Breast epithelium (tissue), 4 donors: Measurements from ENCODE around the gene TMEM107. TPM values are rescaled to one million over a fixed set of nuclear protein-coding genes. Genes with fewer than 3 reads are reported as not detected.
"Not testable (repeated sequence)": the region's sequence is repeated elsewhere in the genome, so short reads cannot be mapped to it uniquely, and the experiment has no call there.

Experiments used
- DNase-seq, 2 donors: peaks; one replicate each; pipeline ENCODE4 v3.0.0-alpha.2; 2019; ENCODE audit warnings: low spot score in 2 of 2
- H3K27ac ChIP-seq, 2 donors: fragments of 200-600 bp; sonication (generic) in 1 of 2; one replicate each; pipeline ENCODE4 v1.5.1; 2016 to 2019; ENCODE audit warnings: mild to moderate bottlenecking in 1 of 2
- H3K27me3 ChIP-seq, 2 donors: fragments of 200-600 bp; sonication (generic) in 1 of 2; one replicate each; pipeline versions ENCODE4 v1.5.1 to v1.6.0; 2017 to 2019; ENCODE audit warnings: control low read depth in 1 of 2, mild to moderate bottlenecking in 1 of 2
- H3K36me3 ChIP-seq: fragments of 200-600 bp; one replicate; pipeline ENCODE4 v1.5.1; 2019
- H3K4me1 ChIP-seq, 2 donors: fragments of 200-600 bp; sonication (generic); one replicate each; pipeline ENCODE4 v1.5.1; 2016 to 2019; ENCODE audit warnings: control low read depth in 1 of 2
- H3K4me3 ChIP-seq, 3 donors: fragments of 200-600 bp; sonication (generic); 1 replicate in 2 of 3; 2 replicates in 1 of 3; pipeline ENCODE4 v1.5.1; 2016 to 2019; ENCODE audit warnings: mild to moderate bottlenecking in 3 of 3, moderate library complexity in 2 of 3
- H3K9me3 ChIP-seq, 2 donors: fragments of 200-600 bp; sonication (generic) in 1 of 2; one replicate each; pipeline ENCODE4 v1.5.1; 2016 to 2019; ENCODE audit warnings: control low read depth in 1 of 2
- POLR2A ChIP-seq: fragments of 450-650 bp; IDR thresholded peaks from one replicate; pipeline ENCODE4 v1.6.1; 2016; ENCODE audit warnings: antibody characterized with exemption, mild to moderate bottlenecking, moderate library complexity
- POLR2AphosphoS5 ChIP-seq, 3 donors: sonication (generic); formaldehyde crosslinking; IDR thresholded peaks; one replicate each; pipeline ENCODE4 v1.6.1; 2017; ENCODE audit warnings: antibody characterized with exemption in 3 of 3
- intact Hi-C: fragments of 100-400 bp; cut with DNase I; formaldehyde crosslinking; loops from one replicate; pipeline ENCODE4 v1.15.1; 2023; ENCODE audit warnings: low total_unique reads
- total RNA-seq, 3 donors: library from RNA; depleted of rRNA; stranded (reverse); fragments of >200 nt; gene quantifications; one replicate each; pipeline ENCODE4 v1.1.0, GENCODE V29; 2016
- TF ChIP-seq, protein P1 (sequence below), 3 donors: fragments of 450-650 bp; IDR thresholded peaks; one replicate each; pipeline ENCODE4 v1.5.1; 2016 to 2017; ENCODE audit warnings: antibody characterized with exemption in 3 of 3, mild to moderate bottlenecking in 3 of 3, moderate library complexity in 3 of 3

The TMEM107 gene
- total RNA-seq, 3 donors from 2014 or later = 15.7 to 83.1 (median 41.0) TPM

DNA sequence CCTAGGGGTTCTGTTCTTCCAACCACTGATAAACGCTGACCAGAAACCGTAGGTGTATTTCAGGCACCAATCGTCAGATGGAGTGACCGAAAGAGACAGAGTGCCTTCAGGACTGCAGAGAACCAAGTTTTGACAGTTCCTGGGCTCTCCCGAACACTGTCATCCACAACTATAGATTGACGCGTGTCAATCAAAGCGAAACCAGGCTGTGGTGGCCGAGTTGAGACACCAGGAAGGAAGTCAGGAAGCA lies 46.1 kb upstream of the TMEM107 start:
- Histone ChIP-seq H3K27ac (peak overlapping the region; percentile 98), H3K4me3 (peak overlapping the region; percentile 68 to 91 (median 76)), H3K9me3 (no peaks in the 10 kb centered on the region), H3K4me1 (no peaks in the 10 kb centered on the region), H3K36me3 (no peaks in the 10 kb centered on the region), H3K27me3 (no peaks in the 10 kb centered on the region)
- no peak for DNase-seq
- TF ChIP-seq POLR2A (no peak), POLR2AphosphoS5 (IDR thresholded peaks at IDR 0.05) (no peak)
- TF ChIP-seq, protein P1, sequence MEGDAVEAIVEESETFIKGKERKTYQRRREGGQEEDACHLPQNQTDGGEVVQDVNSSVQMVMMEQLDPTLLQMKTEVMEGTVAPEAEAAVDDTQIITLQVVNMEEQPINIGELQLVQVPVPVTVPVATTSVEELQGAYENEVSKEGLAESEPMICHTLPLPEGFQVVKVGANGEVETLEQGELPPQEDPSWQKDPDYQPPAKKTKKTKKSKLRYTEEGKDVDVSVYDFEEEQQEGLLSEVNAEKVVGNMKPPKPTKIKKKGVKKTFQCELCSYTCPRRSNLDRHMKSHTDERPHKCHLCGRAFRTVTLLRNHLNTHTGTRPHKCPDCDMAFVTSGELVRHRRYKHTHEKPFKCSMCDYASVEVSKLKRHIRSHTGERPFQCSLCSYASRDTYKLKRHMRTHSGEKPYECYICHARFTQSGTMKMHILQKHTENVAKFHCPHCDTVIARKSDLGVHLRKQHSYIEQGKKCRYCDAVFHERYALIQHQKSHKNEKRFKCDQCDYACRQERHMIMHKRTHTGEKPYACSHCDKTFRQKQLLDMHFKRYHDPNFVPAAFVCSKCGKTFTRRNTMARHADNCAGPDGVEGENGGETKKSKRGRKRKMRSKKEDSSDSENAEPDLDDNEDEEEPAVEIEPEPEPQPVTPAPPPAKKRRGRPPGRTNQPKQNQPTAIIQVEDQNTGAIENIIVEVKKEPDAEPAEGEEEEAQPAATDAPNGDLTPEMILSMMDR (IDR thresholded peaks at IDR 0.05) = no peak
- intact Hi-C loops = loop anchor here (5.0 kb wide), 1 partner anchor 35 kb away; no protein-coding TSS in a partner anchor

DNA sequence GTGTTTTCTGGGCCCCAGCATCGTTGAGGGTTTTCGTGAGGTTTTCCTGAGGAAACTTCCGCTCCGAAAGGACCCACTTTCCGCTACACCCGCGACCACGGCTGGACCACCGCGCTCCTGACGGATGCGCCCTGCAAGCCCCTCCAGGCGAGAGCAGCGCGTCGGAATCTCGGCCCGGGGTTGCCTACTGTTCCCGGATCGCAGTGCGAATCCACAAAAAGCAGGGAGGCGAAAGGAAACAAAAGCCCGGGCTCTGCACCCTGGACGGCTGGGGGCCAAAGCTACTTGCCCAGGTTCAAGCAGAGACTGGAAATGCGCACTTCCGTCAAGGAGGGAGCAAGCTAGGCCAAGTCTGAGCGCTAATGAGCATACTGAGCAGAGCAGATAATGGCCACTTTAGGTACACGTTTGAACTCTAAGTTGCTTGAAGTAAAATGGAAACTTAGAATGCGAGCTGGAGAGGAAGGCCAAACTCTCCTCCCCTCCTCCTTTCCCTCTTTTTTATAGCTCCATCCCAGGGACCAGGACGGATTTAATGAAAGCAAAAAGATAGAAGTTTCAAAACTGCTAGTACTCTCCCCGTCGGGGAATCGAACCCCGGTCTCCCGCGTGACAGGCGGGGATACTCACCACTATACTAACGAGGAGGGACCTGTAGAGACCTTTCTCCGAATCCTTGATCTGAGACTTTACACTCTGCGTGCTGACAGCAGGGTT lies 45.6 kb upstream of the TMEM107 start:
- intact Hi-C loops = loop anchor here (5.0 kb wide), 1 partner anchor 35 kb away; no protein-coding TSS in a partner anchor
- H3K27me3 ChIP-seq = no peaks in the 10 kb centered on the region
- peak overlapping the region; percentile 98 for H3K27ac ChIP-seq
- TF ChIP-seq POLR2AphosphoS5 (IDR thresholded peaks at IDR 0.05) (peak; percentile 25 to 79 (median 74)), POLR2A (no peak)
- TF ChIP-seq, protein P1 (IDR thresholded peaks at IDR 0.05) = peak in 1 of 3 donors; percentile 5
- H3K9me3 ChIP-seq = no peaks in the 10 kb centered on the region
- DNase-seq = peak; percentile 91 to 92
- no peaks in the 10 kb centered on the region for H3K36me3 ChIP-seq
- H3K4me3 ChIP-seq = peak overlapping the region; percentile 68 to 91 (median 76)
- H3K4me1 ChIP-seq = no peaks in the 10 kb centered on the region

DNA sequence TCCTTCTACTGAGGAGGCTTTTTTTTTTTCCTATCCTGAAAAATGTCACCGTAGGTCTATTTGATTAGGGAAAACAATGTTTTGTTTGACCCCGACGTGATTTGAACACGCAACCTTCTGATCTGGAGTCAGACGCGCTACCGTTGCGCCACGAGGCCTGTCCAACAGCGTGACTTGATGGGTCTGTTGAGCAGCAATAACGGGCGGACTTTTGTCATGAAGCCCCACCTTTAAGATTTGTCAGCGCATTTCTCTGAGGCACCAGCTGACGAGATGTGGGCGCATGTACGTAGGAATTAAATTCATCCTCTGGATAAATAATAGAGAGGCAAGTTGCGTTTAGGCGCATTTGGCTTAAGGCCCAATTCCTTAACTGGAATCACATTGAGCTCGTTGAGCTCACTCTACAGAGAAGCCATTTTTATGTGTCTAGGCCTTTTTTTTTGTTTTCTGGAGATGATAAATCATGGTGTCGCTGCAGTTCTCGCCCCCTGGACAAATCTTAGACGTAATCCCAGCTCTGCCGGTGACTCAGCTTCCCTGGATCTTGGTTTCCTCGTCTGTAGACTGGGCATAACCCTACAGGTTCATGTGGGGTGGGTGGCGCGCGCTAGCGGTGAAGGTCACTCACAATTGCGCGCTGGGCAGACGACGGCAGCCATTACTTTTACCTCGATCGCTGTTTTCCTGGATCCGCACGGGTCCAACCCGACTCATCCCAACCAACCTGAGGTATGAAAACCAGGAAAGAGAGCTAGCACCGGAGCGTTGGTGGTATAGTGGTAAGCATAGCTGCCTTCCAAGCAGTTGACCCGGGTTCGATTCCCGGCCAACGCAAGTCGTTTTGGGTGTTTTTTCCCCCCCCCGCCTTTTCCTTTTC lies 44.8 kb upstream of the TMEM107 start:
- Histone ChIP-seq H3K36me3 (no peaks in the 10 kb centered on the region), H3K4me3 (peak overlapping the region; percentile 68 to 91 (median 76)), H3K27ac (peak overlapping the region; percentile 98), H3K9me3 (no peaks in the 10 kb centered on the region), H3K27me3 (no peaks in the 10 kb centered on the region), H3K4me1 (no peaks in the 10 kb centered on the region)
- DNase-seq = peak; percentile 94 to 96
- TF ChIP-seq, protein P1 (IDR thresholded peaks at IDR 0.05) = peak in 1 of 3 donors; percentile 9
- TF ChIP-seq POLR2A (no peak), POLR2AphosphoS5 (IDR thresholded peaks at IDR 0.05) (peak; percentile 64 to 94 (median 76))
- intact Hi-C loops = loop anchor here (5.0 kb wide), 1 partner anchor 34 kb away; no protein-coding TSS in a partner anchor

DNA sequence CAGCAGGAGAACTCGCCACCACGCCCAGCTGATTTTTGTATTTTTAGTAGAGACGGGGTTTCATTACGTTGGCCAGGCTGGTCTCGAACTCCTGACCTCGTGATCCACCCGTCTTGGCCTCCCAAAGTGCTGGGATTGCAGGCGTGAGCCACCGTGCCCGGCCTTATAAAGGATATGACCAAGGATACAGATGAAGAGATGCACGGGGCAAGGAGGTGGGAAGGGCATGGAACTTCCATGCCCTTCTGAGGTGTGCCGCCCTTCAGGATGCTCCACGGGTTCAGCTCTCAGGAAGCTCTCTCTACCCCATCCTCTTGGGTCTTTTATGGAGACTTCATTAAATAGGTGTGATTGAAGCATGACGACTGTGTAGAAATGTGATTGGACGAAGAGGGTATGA lies 37.8 kb upstream of the TMEM107 start:
- intact Hi-C loops = loop anchor here (10.0 kb wide), 1 partner anchor 79 kb away; no protein-coding TSS in a partner anchor
- H3K27me3 ChIP-seq, H3K27ac ChIP-seq, DNase-seq, H3K4me3 ChIP-seq, H3K4me1 ChIP-seq, H3K36me3 ChIP-seq, H3K9me3 ChIP-seq: not testable (repeated sequence)

DNA sequence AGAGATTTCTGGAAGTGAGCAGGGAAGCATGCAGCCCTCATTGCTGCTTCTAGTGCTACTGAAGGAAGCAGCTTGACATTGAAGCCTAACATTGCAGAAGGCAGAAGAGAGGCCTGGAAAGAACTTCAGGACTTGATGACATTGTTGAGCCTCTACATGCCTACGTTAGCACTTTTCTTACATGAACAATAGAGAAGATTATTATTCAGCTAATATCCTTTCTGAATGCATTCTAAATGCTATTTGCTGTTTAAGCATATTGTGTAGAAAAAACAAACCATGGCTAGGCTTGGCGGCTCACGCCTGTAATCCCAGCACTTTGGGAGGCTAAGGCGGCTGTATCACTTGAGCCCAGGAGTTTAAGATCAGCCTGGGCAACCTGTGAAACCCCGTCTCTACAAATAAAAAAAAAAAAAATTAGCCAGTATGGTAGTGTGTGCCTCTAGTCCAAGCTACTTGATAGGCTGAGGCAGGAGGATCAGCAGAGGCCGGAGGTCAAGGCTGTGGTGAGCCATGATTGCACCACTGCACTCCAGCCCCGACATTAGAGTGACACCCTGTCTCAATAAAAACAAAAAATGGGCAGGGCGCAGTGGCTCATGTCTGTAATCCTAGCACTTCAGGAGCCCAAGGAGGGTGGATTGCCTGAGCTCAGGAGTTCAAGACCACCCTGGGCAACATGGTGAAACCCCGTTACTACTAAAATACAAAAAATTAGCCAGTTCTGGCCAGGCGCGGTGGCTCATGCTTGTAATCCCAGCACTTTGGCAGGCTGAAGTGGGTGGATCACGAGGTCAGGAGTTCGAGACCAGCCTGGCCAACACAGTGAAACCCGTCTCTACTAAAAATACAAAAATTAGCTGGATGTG lies 36.4 kb upstream of the TMEM107 start:
- DNase-seq = no peak
- TF ChIP-seq, protein P1 (IDR thresholded peaks at IDR 0.05) = no peak
- no peak for TF ChIP-seq POLR2AphosphoS5 (IDR thresholded peaks at IDR 0.05)
- no peak for TF ChIP-seq POLR2A

More for the DNA sequence above, 36.4 kb upstream of the TMEM107 start:
- intact Hi-C loops = loop anchor here (10.0 kb wide), 1 partner anchor 78 kb away; no protein-coding TSS in a partner anchor
- Histone ChIP-seq H3K36me3 (no peaks in the 10 kb centered on the region), H3K9me3 (no peaks in the 10 kb centered on the region), H3K4me3 (no peak overlapping the region), H3K27me3 (no peaks in the 10 kb centered on the region), H3K27ac (no peak overlapping the region), H3K4me1 (no peaks in the 10 kb centered on the region)
